Mesenchymal stem cell (in vitro differentiated cells and primary cell): ENCODE measurements around the gene BFSP2.
A peak's percentile ranks its signal among the peaks of the same experiment; 100 is the strongest.

Experiments used
- DNase-seq: peaks from one replicate; pipeline ENCODE4 v3.0.0-alpha.2; 2013
- H2AFZ ChIP-seq: one replicate; pipeline ENCODE4 v1.6.1; 2013; ENCODE audit warnings: low read depth, mild to moderate bottlenecking, control low read depth, inconsistent platforms, low read length, moderate library complexity
- H2AK5ac ChIP-seq: 2 replicates; pipeline ENCODE4 v1.6.1; 2013; ENCODE audit warnings: low read length, moderate library complexity, mild to moderate bottlenecking, inconsistent platforms; ENCODE audit not compliant: severe bottlenecking
- H2BK120ac ChIP-seq: one replicate; pipeline ENCODE4 v1.6.1; 2013; ENCODE audit warnings: low read depth, mild to moderate bottlenecking, inconsistent platforms, low read length, moderate library complexity
- H2BK12ac ChIP-seq, 2 experiments: one replicate each; pipeline ENCODE4 v1.6.1; 2013; ENCODE audit warnings: inconsistent platforms in 2 of 2, low read length in 2 of 2, mild to moderate bottlenecking in 2 of 2, moderate library complexity in 2 of 2, control low read depth in 1 of 2
- H2BK15ac ChIP-seq: one replicate; pipeline ENCODE4 v1.6.1; 2013; ENCODE audit warnings: mild to moderate bottlenecking, low read depth, inconsistent platforms; ENCODE audit not compliant: poor library complexity, severe bottlenecking
- H2BK5ac ChIP-seq: 2 replicates; pipeline ENCODE4 v1.6.1; 2013; ENCODE audit warnings: low read depth, mild to moderate bottlenecking, low read length, control low read depth, inconsistent platforms; ENCODE audit not compliant: poor library complexity, severe bottlenecking
- H3K14ac ChIP-seq, 2 experiments: one replicate each; pipeline ENCODE4 v1.6.1; 2013; ENCODE audit warnings: inconsistent platforms in 2 of 2, low read length in 2 of 2, control low read depth in 1 of 2, mild to moderate bottlenecking in 1 of 2, moderate library complexity in 1 of 2
- H3K18ac ChIP-seq, 2 experiments: one replicate each; pipeline ENCODE4 v1.6.1; 2013; ENCODE audit warnings: inconsistent platforms in 2 of 2, low read length in 2 of 2, control low read depth in 1 of 2, low read depth in 1 of 2, mild to moderate bottlenecking in 1 of 2
- H3K23ac ChIP-seq, 2 experiments: one replicate each; pipeline ENCODE4 v1.6.1; 2013; ENCODE audit warnings: inconsistent platforms in 2 of 2, low read length in 2 of 2, mild to moderate bottlenecking in 2 of 2, moderate library complexity in 2 of 2, control low read depth in 1 of 2
- H3K27ac ChIP-seq: 2 replicates; pipeline ENCODE4 v1.5.1; 2013; ENCODE audit warnings: mild to moderate bottlenecking, moderate library complexity, low read length, control low read depth, inconsistent platforms; ENCODE audit not compliant: poor library complexity, severe bottlenecking
- H3K27me3 ChIP-seq, 2 experiments: 2 replicates each; pipeline versions ENCODE4 v1.6.1 to v1.7.0; 2013; ENCODE audit warnings: low read length in 2 of 2, mild to moderate bottlenecking in 2 of 2, moderate library complexity in 2 of 2, control low read depth in 1 of 2, inconsistent platforms in 1 of 2; ENCODE audit not compliant: control insufficient read depth in 1 of 2, insufficient read depth in 1 of 2
- H3K36me3 ChIP-seq, 2 experiments: 2 replicates each; pipeline versions ENCODE4 v1.6.1 to v1.7.0; 2013; ENCODE audit warnings: low read length in 2 of 2, control low read depth in 1 of 2, inconsistent platforms in 1 of 2, low read depth in 1 of 2, mild to moderate bottlenecking in 1 of 2; ENCODE audit not compliant: insufficient read depth in 2 of 2, control insufficient read depth in 1 of 2
- H3K4ac ChIP-seq, 2 experiments: one replicate each; pipeline ENCODE4 v1.6.1; 2013; ENCODE audit warnings: inconsistent platforms in 2 of 2, low read length in 2 of 2, mild to moderate bottlenecking in 2 of 2, moderate library complexity in 2 of 2, control low read depth in 1 of 2, low read depth in 1 of 2
- H3K4me1 ChIP-seq: 2 replicates; pipeline ENCODE4 v1.6.1; 2013; ENCODE audit warnings: low read depth, low read length, control low read depth; ENCODE audit not compliant: control insufficient read depth, insufficient read depth
- H3K4me2 ChIP-seq: 2 replicates; pipeline ENCODE4 v1.6.1; 2013; ENCODE audit warnings: low read length, mild to moderate bottlenecking, inconsistent platforms; ENCODE audit not compliant: poor library complexity, severe bottlenecking
- H3K4me3 ChIP-seq, 2 experiments: 2 replicates each; pipeline versions ENCODE4 v1.5.1 to v1.7.0; 2013; ENCODE audit warnings: low read length in 2 of 2, mild to moderate bottlenecking in 2 of 2, control low read depth in 1 of 2, low read depth in 1 of 2; ENCODE audit not compliant: insufficient read depth in 1 of 2
- H3K79me1 ChIP-seq: replicated peaks from 2 replicates; pipeline ENCODE4 v1.6.1; 2013; ENCODE audit warnings: mild to moderate bottlenecking, control low read depth, low read length, inconsistent platforms; ENCODE audit not compliant: poor library complexity, severe bottlenecking
- H3K9ac ChIP-seq: 2 replicates; pipeline ENCODE4 v1.7.0; 2013; ENCODE audit warnings: mild to moderate bottlenecking, low read length, moderate library complexity
- H3K9me3 ChIP-seq: 2 replicates; pipeline ENCODE4 v1.7.0; 2013; ENCODE audit warnings: mild to moderate bottlenecking, low read length; ENCODE audit not compliant: control insufficient read depth
- H4K8ac ChIP-seq: one replicate; pipeline ENCODE4 v1.6.1; 2013; ENCODE audit warnings: inconsistent platforms, mild to moderate bottlenecking, low read length, moderate library complexity
- H4K91ac ChIP-seq: one replicate; pipeline ENCODE4 v1.6.1; 2013; ENCODE audit warnings: mild to moderate bottlenecking, low read length, inconsistent platforms
- WGBS: methylation state at CpG from one replicate; pipeline ENCODE4 v1.1.7; 2013; ENCODE audit warnings: mixed read lengths; 5-methylcytosine and 5-hydroxymethylcytosine counted together

Gene BFSP2

DNA sequence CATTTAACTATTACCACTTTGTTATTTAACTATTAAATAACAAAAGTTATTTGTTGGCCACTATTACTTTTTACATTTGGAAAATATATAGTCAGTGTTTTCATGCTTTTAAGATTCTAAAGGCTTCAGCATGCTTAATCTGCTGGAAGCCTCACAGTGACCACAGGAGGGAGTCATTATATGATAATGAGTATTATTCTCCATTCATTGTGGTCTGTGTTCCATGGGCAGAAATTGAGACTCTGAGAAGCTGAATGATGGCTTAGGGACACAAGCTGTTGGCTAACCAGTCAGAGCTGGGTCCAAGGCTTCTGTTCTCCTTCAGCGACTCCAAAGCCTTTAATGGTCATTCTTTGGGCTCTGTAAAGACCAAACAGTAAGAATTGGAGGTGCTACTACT lies 64.7 kb downstream of the BFSP2 start:
- H3K4me2 ChIP-seq: no peak overlapping the region
- no peak overlapping the region for H4K8ac ChIP-seq
- no peak overlapping the region for H3K4me3 ChIP-seq
- no peak overlapping the region for H4K91ac ChIP-seq
- H2AK5ac ChIP-seq: no peak overlapping the region
- H3K4me1 ChIP-seq: peaks cover 1% of the 10 kb centered on the region
- H3K27ac ChIP-seq: no peak overlapping the region
- no peak overlapping the region for H2BK120ac ChIP-seq
- DNase-seq: peak; percentile 39
- no peaks in the 10 kb centered on the region for H3K27me3 ChIP-seq
- no peak overlapping the region for H3K14ac ChIP-seq
- H3K18ac ChIP-seq: no peak overlapping the region
- no peak overlapping the region for H2BK5ac ChIP-seq
- no peak overlapping the region for H2AFZ ChIP-seq
- no peak overlapping the region for H2BK15ac ChIP-seq
- H3K79me1 ChIP-seq: no peaks in the 10 kb centered on the region
- H3K36me3 ChIP-seq: no peaks in the 10 kb centered on the region
- no peaks in the 10 kb centered on the region for H3K9me3 ChIP-seq
- no peak overlapping the region for H3K4ac ChIP-seq
- no peak overlapping the region for H2BK12ac ChIP-seq
- 100% methylated on average over 1 of the region's 1 CpG for WGBS
- H3K23ac ChIP-seq: no peak overlapping the region
- H3K9ac ChIP-seq: no peak overlapping the region

DNA sequence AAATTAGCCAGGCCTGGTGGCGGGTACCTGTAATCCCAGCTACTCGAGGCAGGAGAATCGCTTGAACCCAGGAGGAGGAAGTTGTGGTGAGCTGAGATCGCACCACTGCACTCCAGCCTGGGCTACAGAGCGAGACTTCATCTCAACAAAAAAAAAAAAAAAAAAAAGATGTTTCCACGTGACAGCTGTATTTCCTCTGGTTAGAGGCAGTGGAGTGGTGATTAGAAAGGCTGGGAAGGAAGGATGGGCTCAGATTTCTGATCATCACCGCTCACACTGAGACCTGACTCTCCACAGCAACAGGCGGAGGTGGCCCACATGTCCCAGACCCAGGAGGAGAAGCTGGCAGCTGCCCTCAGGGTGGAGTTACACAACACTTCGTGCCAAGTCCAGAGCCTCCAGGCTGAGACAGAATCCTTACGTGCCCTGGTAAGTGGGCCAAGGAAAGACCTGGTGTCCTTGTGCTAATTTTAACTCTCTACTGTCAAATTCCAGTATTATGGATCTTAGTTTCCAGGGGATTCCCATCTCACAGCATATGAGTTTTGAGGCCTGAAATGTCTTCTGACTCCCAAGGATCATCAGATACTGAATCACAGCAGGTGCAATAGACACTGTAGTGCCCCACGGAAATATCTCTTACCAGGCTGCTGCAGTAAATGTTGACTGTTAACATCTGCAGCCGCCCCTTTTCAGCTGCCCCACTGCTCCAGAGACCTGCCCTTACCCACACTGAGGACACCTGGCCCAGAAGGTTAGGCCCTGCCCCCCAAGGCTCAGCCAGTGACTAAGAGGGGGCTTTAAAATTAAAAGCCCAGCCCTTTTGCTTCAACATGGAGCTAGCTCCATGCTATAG lies 66.9 kb downstream of the BFSP2 start:
- Histone ChIP-seq H2BK15ac (no peak overlapping the region), H2BK12ac (no peak overlapping the region), H3K27me3 (no peaks in the 10 kb centered on the region), H3K79me1 (no peaks in the 10 kb centered on the region), H2BK5ac (no peak overlapping the region), H3K14ac (no peak overlapping the region), H2BK120ac (no peak overlapping the region), H3K18ac (no peak overlapping the region), H3K9ac (no peak overlapping the region), H3K27ac (no peak overlapping the region), H3K4ac (no peak overlapping the region), H2AFZ (no peak overlapping the region), H3K4me3 (no peak overlapping the region), H3K4me1 (no peaks in the 10 kb centered on the region), H3K23ac (no peak overlapping the region), H4K91ac (no peak overlapping the region), H3K4me2 (no peak overlapping the region), H3K36me3 (no peaks in the 10 kb centered on the region), H3K9me3 (no peaks in the 10 kb centered on the region), H2AK5ac (no peak overlapping the region), H4K8ac (no peak overlapping the region)
- WGBS: 86% methylated on average over 9 of the region's 12 CpGs
- DNase-seq: no peak

DNA sequence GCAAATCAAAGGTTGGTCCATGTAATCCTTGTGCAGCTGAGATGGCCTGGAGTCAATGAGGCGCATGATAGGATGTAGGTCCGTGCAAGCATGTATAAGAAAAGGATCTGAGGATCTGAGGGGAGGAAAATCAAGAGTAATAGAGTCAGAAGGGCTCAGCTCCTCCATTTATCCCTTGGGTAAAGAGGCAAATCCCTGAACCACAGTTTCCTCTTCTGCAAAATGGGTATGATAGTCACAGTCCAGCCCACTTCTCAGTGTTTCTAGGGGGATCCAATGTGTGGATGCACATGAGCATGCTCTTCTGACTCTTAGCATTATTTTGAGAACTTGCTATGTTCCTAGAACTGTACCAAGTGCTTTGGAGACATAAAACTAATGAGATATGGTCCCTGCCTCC lies 67.9 kb downstream of the BFSP2 start:
- Histone ChIP-seq H3K27me3 (no peaks in the 10 kb centered on the region), H2AFZ (no peak overlapping the region), H3K9me3 (no peaks in the 10 kb centered on the region), H2BK5ac (no peak overlapping the region), H4K8ac (no peak overlapping the region), H3K36me3 (peaks cover 0 to 3% of the 10 kb centered on the region in 2 experiments), H3K79me1 (no peaks in the 10 kb centered on the region), H4K91ac (no peak overlapping the region), H2BK15ac (no peak overlapping the region), H2BK120ac (no peak overlapping the region), H3K4me2 (no peak overlapping the region), H3K27ac (no peak overlapping the region), H3K4me3 (no peak overlapping the region), H2AK5ac (no peak overlapping the region), H3K18ac (no peak overlapping the region), H3K23ac (no peak overlapping the region), H3K9ac (peak overlapping the region; percentile 28), H3K4ac (no peak overlapping the region), H3K14ac (no peak overlapping the region), H3K4me1 (no peaks in the 10 kb centered on the region), H2BK12ac (no peak overlapping the region)
- 79% methylated on average over 2 of the region's 2 CpGs for WGBS
- DNase-seq: no peak

DNA sequence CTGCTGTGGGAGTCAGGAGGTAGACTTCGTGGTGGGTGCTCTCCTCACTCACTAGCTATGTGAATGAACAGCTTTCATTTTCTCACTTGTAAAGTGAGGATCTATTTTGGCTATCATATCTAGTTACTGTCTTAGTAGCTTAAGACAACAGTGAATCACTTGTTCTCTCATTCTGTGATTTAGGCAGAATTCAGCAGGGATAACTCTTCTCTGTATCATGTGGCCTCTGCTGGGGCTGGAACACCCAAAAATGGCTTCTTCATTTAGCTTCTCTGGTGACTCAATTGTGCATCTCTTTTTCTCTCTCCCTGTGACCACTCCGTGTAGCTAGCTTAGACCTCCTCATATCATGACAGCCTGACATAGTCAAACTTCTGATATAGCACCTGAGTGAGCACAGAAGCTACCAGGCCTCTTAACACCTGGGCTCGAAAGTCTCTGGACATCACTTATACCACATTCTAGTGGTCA lies 68.4 kb downstream of the BFSP2 start:
- no peak overlapping the region for H2AFZ ChIP-seq

More for the DNA sequence above, 68.4 kb downstream of the BFSP2 start:
- Histone ChIP-seq H3K27ac (no peak overlapping the region), H4K91ac (no peak overlapping the region), H3K79me1 (no peaks in the 10 kb centered on the region), H4K8ac (no peak overlapping the region), H3K4me3 (no peak overlapping the region), H3K9me3 (no peaks in the 10 kb centered on the region), H2AK5ac (no peak overlapping the region), H3K18ac (no peak overlapping the region), H2BK5ac (no peak overlapping the region), H3K4ac (no peak overlapping the region), H3K27me3 (no peaks in the 10 kb centered on the region), H3K4me1 (no peaks in the 10 kb centered on the region), H3K4me2 (no peak overlapping the region), H3K36me3 (peaks cover 0 to 3% of the 10 kb centered on the region in 2 experiments), H3K9ac (peak overlapping the region; percentile 28), H2BK12ac (no peak overlapping the region), H3K23ac (no peak overlapping the region), H2BK15ac (no peak overlapping the region), H2BK120ac (no peak overlapping the region), H3K14ac (no peak overlapping the region)
- 96% methylated on average over 2 of the region's 3 CpGs for WGBS
- no peak for DNase-seq
